ENCODE measurements around the gene KCNE4.

DNA sequence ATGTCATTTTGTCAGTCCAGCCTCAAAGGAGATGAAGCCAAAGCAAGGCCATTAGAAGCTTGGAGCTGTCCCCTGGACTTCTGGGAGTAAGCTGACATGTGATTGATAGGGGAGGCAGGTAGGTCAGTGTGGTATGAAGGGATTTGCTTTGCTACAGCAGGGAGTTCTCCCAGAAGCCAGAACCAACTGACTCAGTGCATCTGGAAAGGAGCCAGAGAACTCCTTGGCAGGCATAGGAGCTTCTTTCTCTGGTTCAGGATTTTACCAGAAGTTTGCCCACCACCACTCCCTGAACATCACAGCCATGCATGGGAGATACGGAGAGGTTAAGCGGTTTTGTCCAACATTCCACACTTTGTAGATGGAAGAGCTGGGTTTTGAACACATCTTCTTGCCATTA is 24.5 kb upstream of the KCNE4 start:
- TF ChIP-seq POLR2A (IDR thresholded peaks at IDR 0.05; ENCODE audit: low read length) (no peak), GATA1 (IDR thresholded peaks at IDR 0.05; ENCODE audit: low read depth, low read length) (no peak)
